ENCODE data around the gene ID4.

Gene ID4

DNA sequence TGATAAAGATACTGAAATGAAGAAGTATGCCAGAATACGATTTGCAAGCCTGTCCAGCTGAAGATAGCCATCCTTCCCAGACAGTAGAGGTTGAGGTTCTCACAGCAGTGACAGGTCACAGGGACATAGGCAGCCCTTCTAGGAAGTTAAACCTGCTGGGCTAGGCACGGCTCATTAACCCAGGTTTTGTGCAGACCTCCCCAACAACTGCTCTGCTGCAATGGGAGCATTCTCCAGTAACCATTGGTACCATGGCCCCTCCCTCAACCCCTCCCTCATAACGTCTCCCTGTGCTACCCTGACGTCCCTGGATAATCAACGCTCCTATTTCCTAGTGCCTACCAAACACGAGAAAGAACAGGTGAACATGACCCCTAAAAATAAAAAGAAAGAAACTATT is 15.8 kb downstream of the ID4 start:
- TF ChIP-seq, protein P1, sequence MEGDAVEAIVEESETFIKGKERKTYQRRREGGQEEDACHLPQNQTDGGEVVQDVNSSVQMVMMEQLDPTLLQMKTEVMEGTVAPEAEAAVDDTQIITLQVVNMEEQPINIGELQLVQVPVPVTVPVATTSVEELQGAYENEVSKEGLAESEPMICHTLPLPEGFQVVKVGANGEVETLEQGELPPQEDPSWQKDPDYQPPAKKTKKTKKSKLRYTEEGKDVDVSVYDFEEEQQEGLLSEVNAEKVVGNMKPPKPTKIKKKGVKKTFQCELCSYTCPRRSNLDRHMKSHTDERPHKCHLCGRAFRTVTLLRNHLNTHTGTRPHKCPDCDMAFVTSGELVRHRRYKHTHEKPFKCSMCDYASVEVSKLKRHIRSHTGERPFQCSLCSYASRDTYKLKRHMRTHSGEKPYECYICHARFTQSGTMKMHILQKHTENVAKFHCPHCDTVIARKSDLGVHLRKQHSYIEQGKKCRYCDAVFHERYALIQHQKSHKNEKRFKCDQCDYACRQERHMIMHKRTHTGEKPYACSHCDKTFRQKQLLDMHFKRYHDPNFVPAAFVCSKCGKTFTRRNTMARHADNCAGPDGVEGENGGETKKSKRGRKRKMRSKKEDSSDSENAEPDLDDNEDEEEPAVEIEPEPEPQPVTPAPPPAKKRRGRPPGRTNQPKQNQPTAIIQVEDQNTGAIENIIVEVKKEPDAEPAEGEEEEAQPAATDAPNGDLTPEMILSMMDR (IDR thresholded peaks at IDR 0.05) = no peak

DNA sequence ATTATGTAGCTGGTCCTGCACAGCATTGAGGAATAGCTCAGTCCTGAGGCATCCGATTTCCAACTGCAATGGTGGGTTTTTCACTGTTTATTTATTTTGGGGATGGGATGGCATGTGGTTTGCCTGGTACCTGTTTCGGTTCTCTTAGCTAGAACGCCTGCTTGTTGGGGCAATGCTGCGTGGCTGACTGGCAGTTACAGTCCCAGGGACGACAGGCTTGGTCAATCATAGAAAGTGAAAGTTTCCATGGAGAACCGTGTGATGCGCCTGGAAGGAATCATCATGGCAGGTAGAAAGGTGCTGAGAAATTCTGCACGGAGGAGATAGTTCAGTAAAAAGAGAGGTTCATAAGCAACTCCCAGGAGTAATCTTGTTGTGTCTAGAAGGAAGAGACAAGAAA is 18.4 kb downstream of the ID4 start:
- TF ChIP-seq, protein P1 (IDR thresholded peaks at IDR 0.05) = no peak

DNA sequence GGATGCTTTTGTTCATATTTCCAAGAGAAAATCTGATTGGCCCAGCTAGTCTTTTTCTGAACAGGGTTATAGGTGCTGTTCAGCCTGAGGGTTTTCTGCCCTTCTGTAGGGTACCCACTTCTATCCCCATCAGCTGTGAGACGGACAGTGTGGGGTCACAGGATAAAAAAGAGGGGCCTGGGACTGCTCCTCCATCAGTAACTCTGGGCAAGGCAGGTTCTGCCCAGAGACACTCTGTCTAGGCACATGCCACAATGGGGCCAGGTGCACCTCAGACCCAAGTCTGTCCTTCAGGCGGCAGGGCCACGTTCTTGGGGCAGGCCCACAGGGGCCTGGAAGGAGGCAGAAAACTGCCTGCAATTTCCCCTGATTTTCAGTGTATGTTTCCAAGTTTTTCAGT is 20.0 kb downstream of the ID4 start:
- TF ChIP-seq, protein P1 (IDR thresholded peaks at IDR 0.05) = no peak

DNA sequence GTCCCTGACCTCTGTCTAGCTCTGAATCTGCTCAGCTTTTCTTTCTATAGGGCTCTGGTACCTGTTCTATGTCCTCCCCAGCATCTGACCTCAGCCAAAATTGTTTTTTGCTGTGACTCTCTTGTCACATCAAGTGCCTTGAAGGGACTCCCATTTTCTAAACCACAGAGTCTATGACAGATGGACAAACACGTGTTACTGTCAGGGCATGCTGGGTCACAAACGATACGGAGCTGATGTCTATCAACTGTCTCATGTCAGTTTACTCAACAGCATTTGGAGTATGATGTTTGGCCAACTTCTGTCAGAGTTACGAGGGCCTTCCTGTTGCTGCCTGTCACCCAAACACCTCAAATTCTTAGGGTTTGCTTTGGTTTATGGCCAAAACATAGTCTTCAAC is 20.5 kb downstream of the ID4 start:
- TF ChIP-seq, protein P1 (IDR thresholded peaks at IDR 0.05) = no peak

DNA sequence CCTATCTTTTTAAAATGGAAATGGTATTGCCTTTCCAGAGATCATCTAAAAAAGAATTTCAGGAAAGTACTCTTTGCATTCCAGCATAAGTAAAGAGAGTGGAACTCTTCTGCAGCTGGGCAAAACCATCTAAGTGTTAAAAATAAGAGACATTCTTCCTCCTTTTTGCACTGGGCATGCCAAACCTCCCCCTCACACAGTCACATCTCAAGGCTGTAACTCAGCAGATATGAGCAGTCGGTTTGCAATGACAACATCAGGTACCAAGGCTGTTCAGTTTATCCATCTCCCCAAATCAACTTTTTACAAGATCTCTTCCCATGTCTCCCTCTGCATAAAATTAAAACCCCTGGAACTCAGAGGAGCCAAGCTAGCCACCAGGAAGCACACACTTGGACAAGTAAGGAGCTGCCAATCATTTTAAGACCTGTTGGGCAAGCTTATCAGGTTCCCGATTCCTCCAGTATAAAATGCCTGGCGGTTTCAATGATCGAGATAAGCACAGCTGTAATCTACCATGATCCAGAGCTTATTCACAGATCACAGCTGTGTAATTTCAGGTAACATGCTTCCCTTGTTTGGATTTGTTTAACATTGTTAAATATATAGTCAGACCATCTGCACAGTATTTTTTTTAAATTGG is 23.2 kb downstream of the ID4 start:
- TF ChIP-seq, protein P1 (IDR thresholded peaks at IDR 0.05) = no peak

DNA sequence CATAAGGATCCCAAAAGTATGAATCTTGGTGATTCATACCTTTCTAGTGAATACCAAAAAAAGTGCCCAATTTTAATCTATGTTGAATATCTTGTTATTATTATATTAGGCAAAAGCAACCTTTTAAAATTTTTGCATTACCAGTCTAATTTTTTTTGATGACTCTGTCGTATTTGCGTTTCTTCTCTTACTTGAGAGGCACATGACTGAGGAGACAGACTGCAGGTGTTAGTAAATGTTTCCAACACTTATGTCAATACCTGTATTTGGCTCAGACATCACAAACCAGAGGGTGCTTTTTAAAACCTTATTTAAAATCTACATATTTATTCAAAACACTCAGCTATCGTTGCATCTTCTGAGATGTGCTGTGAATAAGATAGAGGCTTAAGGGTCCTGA is 27.1 kb downstream of the ID4 start:
- TF ChIP-seq, protein P1 (IDR thresholded peaks at IDR 0.05) = no peak

DNA sequence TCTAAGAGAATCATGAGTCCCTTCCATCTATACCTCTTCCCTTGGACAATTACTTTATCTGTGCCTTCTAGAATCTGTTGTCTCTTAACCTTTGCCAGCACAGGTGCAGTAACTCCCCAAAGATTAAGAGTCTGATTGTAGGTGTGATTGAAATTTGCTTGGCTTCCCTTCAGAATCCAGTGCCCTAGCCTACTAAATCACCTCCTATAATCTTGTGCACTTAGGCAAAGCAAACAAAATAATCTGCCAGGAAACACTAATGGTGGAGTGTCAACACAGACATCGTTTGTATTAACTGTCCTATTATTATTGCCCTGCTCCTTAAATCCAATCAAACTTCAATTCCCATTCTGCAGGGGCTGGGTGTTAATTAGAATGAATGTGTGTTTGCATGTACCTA is 28.0 kb downstream of the ID4 start:
- TF ChIP-seq, protein P1 (IDR thresholded peaks at IDR 0.05) = no peak

Data from LNCAP (cell line).